Epithelial cell of esophagus (primary cell): ENCODE results near the gene CDKL1.
A peak's percentile ranks its signal among the peaks of the same experiment; 100 is the strongest.

Source experiments
- DNase-seq: peaks from one replicate; pipeline ENCODE4 v3.0.0; 2010; ENCODE audit warnings: low read depth
- H3K4me3 ChIP-seq: 2 replicates; pipeline ENCODE4 v1.5.1; 2011; ENCODE audit warnings: mild to moderate bottlenecking, low read length, control low read depth
- TF ChIP-seq, protein P1 (sequence below): IDR thresholded peaks from 2 replicates; pipeline ENCODE4 v1.5.1; 2011; ENCODE audit warnings: low read depth, mild to moderate bottlenecking, low read length, control low read depth, inconsistent platforms; ENCODE audit not compliant: insufficient read depth; ENCODE audit errors: missing control alignments

CDKL1 gene

DNA sequence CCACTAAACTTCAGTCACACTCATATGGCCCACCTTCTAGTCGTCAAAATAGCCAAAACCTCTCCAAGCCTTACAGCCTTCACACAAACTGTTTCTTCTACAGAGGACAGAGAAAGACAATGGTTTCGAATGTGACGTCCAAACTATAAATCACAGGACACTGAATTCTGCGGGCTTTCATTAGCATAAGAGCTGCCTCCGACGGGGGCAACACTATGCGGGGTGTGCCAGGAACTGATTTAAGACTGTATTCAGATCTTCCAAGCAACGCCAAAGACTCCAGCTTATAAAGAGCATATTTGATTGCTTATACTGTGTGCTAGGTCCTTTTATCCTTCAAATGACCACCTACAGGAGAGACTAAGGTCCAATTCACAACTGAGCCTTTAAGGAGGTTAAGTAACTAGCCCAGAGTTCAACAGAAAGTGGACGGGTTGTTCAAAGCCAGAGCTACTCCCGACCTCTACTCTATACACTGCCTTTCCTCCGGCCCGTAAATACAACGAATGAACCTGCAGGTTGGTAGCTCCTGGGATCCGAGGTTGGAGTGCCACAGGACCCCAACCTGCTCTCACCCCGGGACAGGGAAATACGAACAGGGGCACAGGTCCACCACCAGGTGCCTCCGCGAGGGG lies 85.2 kb downstream of the CDKL1 start:
- H3K4me3 ChIP-seq, result peak overlapping the region; percentile 77
- TF ChIP-seq, protein P1, sequence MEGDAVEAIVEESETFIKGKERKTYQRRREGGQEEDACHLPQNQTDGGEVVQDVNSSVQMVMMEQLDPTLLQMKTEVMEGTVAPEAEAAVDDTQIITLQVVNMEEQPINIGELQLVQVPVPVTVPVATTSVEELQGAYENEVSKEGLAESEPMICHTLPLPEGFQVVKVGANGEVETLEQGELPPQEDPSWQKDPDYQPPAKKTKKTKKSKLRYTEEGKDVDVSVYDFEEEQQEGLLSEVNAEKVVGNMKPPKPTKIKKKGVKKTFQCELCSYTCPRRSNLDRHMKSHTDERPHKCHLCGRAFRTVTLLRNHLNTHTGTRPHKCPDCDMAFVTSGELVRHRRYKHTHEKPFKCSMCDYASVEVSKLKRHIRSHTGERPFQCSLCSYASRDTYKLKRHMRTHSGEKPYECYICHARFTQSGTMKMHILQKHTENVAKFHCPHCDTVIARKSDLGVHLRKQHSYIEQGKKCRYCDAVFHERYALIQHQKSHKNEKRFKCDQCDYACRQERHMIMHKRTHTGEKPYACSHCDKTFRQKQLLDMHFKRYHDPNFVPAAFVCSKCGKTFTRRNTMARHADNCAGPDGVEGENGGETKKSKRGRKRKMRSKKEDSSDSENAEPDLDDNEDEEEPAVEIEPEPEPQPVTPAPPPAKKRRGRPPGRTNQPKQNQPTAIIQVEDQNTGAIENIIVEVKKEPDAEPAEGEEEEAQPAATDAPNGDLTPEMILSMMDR, result peak; percentile 30
- DNase-seq, result peak; percentile 13

DNA sequence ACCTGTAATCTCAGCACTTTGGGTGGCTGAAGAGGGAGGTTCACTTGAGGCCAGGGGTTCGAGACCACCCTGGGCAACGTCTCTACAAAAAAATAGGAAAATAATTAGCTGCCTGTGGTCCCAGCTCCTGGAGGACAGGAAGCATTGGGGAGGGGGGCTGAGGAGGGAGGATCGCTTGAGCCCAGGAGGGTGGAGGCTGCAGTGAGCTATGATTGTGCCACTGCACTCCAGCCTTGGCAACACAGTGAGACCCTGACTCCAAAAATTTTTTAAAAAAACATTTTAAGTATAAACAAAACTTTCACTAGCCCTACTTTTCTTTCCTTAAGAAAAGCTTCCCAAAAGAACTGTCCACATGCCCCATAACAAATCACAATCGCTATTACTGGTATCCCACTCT lies 86.2 kb downstream of the CDKL1 start:
- TF ChIP-seq, protein P1, result no peak
- H3K4me3 ChIP-seq, result no peak overlapping the region

DNA sequence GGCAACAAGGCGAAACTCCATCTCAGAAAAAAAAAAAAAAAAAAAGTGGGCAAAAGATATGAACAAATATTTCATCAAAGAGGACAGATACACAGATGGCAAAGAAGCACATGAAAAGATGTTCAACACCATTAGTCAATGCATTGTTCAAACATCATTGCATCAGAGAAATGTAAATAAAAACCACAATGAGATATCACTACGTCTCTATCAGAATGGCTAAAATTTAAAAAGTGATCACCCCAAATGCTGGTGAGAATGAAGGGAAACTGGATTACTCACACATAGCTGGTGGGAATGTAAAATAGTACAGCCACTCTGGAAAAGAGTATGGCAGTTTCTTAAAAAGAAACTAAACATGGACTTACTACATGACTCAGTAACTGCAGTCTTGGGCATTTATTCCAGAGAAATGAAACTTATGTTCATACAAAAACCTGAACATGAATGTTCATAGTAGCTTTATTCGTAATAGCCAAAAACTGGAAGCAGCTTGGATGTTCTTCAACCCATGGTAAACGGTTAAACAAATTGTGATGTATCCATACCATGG lies 88.2 kb downstream of the CDKL1 start:
- TF ChIP-seq, protein P1, result no peak
- no peak overlapping the region for H3K4me3 ChIP-seq
- peak; percentile 18 for DNase-seq

More for the DNA sequence above, 86.2 kb downstream of the CDKL1 start:
- DNase-seq, result no peak

DNA sequence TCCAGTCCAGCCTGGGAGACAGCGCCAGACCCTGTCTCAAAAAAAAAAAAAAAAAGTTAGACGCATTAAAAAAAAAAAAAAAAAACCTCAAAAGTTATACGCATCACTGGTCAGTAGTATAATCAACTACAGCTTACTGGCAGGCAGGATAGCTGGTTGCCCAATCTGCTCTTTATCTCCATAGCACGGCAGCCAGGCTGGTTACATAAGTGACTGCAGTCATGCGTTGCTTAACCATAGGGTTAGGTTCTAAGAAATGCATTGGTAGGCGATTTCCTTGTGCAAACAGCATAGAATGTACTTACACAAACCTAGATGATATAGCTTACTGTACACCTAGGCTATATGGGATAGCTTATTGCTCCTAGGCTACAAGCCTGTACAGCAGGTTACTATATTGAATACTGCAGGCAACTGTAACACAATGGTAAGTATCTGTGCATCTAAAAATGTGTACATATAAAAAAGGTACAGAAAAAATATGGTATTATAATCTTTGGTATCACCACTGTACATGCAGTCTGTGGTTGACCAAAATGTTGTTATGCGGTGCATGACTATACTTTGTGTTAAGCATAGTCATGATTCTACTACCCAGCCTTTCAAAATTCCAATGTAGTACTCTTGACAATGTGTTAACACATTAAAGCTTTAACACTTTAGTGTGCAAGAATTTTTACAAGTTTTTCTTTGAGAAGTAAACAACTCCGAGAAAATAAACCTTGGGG lies 92.8 kb downstream of the CDKL1 start:
- TF ChIP-seq, protein P1, result no peak
- peak; percentile 72 for DNase-seq
- no peak overlapping the region for H3K4me3 ChIP-seq

DNA sequence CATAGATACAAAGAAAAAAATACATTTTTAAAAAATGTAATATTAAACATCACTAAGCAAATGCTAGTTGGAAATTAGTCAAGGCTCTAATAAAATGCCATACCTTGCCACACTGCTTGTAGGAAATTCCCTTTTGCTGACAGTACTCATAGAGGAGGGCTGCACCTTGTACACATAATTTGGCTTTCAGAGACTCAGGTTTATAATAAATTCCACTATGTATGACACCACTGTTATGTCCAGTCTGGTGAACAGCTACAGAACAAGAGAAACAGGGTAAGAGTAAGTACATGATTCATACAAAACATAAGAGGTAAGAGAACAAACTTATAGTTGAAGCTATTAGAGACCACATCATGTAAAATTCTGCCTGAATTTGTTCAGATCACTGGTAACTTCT lies 94.8 kb downstream of the CDKL1 start:
- H3K4me3 ChIP-seq, result no peak overlapping the region
- peak; percentile 13 for DNase-seq
- TF ChIP-seq, protein P1, result no peak

DNA sequence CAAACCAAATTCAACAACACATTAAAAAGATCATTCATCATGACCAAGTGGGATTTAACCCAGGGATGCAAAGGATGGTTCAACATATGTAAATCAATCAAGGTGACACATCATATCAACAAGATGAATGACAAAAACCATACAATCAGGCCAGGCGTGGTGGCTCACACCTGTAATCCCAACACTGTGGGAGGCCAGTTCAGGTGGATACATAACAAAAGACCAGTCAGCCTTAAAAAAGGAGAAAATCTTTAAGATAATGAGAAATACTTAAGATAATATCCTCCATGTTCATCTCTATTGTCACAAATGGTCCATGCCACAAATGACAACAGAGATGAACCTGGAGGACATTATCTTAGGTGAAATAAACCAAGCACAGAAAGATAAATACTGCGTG lies 97.1 kb downstream of the CDKL1 start:
- H3K4me3 ChIP-seq, result no peak overlapping the region
- TF ChIP-seq, protein P1, result no peak
- no peak for DNase-seq
